ENCODE data around the gene CDC25B.
"Not testable (repeated sequence)": the region's sequence is repeated elsewhere in the genome, so short reads cannot be mapped to it uniquely, and the experiment has no call there.

CDC25B gene

DNA sequence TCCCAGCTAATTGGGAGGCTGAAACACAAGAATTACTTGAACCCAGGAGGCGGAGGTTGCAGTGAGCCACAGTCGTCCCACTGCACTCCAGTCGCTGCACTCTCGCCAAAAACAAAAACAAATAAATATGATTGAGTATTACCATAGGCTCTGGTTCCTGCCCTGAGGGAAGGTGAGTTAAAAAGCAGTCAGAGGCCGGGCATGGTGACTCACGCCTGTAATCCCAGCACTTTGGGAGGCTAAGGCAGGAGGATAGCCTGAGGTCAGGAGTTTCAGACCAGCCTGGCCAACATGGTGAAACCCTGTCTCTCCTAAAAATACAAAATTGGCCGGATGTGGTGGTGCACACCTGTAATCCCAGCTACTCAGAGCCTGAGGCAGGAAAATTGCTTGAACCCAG lies 44.1 kb downstream of the CDC25B start:
- DNase-seq = not testable (repeated sequence)

DNA sequence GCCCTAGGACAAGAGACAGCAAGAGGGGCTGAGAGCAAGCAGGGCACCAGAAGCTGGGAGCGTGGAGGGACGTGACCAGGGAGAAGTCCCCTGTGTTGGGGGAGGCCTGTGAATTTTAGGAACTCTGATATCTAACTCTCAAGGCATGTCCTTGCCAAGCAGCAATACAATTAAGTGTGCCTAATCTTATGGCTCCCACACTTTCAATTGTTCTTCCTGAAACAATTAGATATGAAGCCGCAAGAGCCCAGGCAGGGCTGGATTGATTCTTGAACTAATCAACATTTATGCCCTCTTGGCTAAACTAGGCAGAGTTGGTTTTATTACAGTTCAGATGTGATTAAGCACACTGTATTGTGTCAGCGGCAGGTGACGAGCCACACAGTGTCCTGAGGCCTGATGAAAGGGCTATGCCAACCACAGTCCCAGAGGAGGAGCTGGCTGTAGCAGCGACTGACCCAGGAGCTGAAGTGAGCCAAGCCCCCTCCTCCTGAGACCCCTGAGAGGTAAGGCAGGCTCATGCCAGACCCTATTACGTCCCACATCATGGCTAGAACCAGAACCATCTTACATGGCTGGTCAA lies 46.3 kb downstream of the CDC25B start:
- no peak for DNase-seq

DNA sequence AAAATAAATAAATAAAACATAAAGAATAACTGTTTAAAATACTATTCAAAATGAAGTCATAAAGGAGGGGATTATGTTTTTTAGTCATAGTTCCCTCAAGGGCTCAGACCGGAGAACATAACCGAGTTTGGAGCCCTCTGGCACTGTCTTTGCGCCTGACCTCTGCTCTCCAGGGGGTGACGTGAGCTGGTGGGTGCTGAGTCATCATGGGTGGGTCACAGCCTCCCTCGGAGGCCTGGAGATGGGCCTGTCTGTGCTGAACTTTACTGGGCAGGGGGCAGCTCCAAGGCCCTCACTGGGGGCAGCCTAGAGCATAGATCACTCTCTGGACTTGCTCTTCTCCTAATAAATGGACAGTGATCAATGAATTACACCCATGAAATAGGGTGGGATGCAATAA lies 47.4 kb downstream of the CDC25B start:
- no peak for DNase-seq

DNA sequence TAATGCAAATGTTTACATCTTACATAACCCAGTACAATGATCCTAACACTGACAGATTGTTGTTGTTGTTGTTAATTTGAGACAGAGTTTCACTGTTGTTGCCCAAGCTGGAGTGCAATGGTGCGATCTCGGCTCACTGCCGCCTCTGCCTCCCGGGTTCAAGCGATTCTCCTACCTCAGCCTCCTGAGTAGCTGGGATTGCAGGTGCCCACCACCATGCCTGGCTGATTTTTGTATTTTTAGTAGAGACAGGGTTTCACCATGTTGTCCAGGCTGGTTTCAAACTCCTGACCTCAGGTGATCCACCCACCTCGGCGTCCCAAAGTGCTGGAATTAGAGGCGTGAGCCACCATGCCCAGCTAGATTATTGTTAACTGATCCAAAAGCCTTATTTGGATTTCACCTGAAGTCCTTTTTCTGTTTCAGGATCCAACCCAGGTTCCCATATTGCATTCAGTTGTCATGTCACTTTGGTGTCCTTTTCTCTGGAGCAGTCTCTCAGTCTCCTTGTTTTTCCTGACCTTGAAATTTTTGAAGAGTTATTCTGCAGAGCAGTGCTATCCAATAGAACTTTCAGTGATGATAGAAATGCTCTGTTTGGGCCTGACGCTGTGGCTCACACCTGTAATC lies 48.0 kb downstream of the CDC25B start:
- not testable (repeated sequence) for DNase-seq

GRCh38 chr20:3846378-3846739 lies 50.2 kb downstream of the CDC25B start:
- DNase-seq = no peak

- peak; percentile 74 to 96 for DNase-seq
Observed at GRCh38 chr20:3846740-3847428, 50.8 kb downstream of the CDC25B start, which contains the start of gene MAVS. TSS of gene MAVS (plus strand) at chr20:3846834. CDS start at chr20:3854625, 7,791 bp downstream.

DNA sequence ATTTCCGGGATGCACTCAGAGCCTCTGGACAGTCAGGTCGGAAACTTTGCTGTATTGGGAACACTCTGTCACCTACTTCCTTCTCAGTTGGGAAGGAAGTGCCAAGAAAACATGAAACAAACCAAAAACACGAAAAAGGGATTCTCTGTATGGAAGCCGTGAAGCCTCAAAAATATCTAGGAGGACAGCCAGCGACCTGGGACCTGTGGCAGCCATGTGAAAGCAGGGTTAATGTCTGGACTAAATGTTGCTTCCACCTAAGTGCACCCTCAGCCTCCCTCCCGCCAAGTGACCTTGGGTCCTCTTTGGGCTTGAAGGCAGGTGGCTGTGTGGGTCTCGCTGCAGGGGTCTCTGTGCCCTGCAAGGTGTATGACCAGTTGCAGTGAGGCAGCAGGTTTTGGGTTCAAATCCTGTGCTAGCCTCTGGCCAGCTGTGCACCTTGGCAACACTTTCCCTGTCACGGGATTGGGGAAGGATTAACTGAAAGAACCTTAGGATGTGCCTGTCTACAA lies 51.4 kb downstream of the CDC25B start:
- DNase-seq = no peak

DNA sequence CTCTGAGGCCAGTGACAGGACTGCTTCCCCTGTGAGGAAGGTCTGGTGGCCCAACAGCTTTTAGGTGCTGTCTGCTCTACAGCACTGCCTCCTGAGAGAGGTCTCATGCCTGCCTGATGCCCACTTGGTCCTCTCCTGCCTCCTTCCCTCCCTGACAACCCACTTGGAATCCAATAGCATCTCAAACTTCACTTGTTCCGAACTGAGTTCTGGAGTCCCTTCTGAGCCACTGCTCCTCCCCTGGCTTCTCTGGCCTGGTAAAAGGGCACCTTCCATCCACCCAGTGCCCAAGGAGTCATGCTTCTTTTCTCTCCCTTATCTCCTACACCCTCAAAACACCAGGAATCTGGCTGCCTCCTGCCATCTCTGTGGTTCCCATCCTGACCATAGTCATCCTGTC lies 52.5 kb downstream of the CDC25B start:
- no peak for DNase-seq

DNA sequence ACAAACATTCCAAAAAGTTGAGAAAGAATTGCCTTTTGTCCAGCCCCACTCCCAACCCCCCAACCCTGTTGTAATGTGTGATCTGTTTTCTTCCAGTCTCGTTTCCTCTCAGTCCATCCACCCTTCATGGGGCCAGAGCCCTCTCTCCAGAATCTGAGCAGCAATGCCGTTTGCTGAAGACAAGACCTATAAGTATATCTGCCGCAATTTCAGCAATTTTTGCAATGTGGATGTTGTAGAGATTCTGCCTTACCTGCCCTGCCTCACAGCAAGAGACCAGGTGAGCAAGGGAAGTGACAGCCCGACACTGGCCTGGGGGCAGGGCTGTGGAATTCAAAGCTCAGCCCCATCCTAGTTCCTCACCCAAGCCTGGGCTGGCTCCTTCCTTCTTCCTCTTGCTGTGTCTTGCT lies 58.4 kb downstream of the CDC25B start:
- no peak for DNase-seq

Measured in NCI-H526 (cell line).